WI38 (cell line): ENCODE results near the gene CDC23.

ENCODE experiments used
- H3K4me3 ChIP-seq: 2 replicates; pipeline ENCODE4 v1.5.1; 2011; ENCODE audit warnings: low read depth, mild to moderate bottlenecking, control low read depth, low read length
- TF ChIP-seq, protein P1 (sequence below): IDR thresholded peaks from 2 replicates; pipeline ENCODE4 v1.5.1; 2012; ENCODE audit warnings: low read depth, mild to moderate bottlenecking, control low read depth, low read length

Gene CDC23

GRCh38 chr5:138245717-138246116, 32.6 kb upstream of the CDC23 start:
- no peak overlapping the region for H3K4me3 ChIP-seq
- TF ChIP-seq, protein P1, sequence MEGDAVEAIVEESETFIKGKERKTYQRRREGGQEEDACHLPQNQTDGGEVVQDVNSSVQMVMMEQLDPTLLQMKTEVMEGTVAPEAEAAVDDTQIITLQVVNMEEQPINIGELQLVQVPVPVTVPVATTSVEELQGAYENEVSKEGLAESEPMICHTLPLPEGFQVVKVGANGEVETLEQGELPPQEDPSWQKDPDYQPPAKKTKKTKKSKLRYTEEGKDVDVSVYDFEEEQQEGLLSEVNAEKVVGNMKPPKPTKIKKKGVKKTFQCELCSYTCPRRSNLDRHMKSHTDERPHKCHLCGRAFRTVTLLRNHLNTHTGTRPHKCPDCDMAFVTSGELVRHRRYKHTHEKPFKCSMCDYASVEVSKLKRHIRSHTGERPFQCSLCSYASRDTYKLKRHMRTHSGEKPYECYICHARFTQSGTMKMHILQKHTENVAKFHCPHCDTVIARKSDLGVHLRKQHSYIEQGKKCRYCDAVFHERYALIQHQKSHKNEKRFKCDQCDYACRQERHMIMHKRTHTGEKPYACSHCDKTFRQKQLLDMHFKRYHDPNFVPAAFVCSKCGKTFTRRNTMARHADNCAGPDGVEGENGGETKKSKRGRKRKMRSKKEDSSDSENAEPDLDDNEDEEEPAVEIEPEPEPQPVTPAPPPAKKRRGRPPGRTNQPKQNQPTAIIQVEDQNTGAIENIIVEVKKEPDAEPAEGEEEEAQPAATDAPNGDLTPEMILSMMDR: no peak

DNA sequence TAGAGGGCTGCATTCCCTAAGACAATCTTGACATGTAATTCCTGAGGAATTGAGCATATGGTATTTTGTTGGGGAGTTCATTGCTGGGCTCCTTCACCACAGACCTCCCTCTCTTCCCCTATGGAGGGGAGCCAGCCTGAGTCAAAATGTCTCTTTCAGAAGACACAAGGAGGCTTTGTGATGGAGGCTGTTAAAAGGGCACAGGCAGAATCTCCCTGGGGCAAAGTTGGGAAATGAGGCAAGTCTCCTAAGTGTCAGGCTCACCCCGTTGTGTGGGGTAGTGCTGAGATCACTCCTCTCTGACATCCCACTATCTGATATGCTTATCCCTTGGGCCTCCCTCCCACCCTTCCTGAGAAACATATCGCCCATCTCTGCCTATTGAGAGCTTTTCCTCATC, 30.7 kb upstream of the CDC23 start:
- TF ChIP-seq, protein P1: no peak

GRCh38 chr5:138241688-138242571, 28.8 kb upstream of the CDC23 start:
- H3K4me3 ChIP-seq: peak overlapping the region; percentile 42
- TF ChIP-seq, protein P1: no peak

More for the DNA sequence above, 30.7 kb upstream of the CDC23 start:
- no peak overlapping the region for H3K4me3 ChIP-seq

- TF ChIP-seq, protein P1: no peak
- no peak overlapping the region for H3K4me3 ChIP-seq
Measured at GRCh38 chr5:138240650-138241385, 27.7 kb upstream of the CDC23 start.

DNA sequence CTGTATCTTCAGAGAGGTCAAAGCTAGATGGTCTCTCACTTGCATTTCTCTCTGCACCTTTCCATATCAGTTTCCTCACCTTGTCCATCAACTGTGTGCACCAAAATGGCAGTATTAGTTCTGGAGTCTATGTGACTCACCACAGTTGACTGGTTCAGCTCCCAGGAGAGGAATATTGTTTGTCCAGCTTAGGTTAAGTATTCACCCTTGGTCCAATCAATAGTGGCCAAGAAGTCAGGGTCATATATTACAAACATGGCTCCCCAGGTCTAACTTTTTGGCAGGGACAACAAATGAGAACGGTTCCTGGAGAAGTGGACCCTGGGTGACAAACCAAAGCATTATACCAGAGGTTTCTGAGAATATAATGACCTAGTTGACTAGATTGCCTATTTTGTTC, 24.9 kb upstream of the CDC23 start:
- TF ChIP-seq, protein P1: no peak
- H3K4me3 ChIP-seq: no peak overlapping the region

DNA sequence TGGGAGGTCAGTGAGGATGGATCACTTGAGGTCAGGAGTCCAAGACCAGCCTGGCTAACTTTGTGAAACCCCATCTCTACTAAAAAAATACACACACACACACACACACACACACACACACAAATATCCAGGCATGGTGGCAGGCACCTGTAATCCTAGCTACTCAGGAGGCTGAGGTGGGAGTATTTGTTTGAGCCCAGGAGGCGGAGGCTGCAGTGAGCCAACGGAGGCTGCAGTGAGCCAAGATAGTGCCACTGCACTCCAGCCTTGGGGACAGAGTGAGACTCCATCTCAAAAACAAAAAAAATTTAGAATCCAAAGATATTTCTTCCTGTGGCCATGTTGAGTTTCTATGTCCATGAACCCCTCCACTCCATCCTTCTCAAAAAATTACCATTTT, 21.5 kb upstream of the CDC23 start:
- TF ChIP-seq, protein P1: no peak
- no peak overlapping the region for H3K4me3 ChIP-seq

DNA sequence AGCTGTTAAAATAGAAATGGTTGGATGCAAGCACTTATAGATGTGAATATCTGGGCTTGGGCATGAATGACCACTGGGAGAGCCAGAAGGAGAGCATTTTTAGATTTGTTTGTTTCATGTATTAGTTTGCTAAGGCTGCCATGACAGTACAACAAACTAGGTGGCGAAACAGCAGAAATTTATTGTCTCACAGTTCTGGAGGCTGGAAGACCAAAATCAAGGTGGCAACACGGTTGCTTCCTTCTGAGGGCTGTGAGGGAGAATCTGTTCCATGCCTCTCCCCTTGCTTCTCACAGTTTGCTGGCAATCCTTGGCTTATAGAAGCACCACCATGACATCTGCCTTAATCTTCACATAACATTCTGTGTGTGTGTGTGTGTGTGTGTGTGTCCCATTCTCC, 20.2 kb upstream of the CDC23 start:
- H3K4me3 ChIP-seq: no peak overlapping the region
- TF ChIP-seq, protein P1: no peak
